Urothelium cell line (cell line): ENCODE results near the gene MAML2.
"Not testable (repeated sequence)": the region's sequence is repeated elsewhere in the genome, so short reads cannot be mapped to it uniquely, and the experiment has no call there.

ENCODE experiments used
- DNase-seq: peaks from one replicate; pipeline ENCODE4 v3.0.0; 2011; ENCODE audit warnings: low spot score, mixed read lengths
- FAIRE-seq: peaks from 2 replicates; lab custom pipeline; 2011; peaks lifted over from hg19 to GRCh38; lab: Jason Lieb, UNC

Gene MAML2

DNA sequence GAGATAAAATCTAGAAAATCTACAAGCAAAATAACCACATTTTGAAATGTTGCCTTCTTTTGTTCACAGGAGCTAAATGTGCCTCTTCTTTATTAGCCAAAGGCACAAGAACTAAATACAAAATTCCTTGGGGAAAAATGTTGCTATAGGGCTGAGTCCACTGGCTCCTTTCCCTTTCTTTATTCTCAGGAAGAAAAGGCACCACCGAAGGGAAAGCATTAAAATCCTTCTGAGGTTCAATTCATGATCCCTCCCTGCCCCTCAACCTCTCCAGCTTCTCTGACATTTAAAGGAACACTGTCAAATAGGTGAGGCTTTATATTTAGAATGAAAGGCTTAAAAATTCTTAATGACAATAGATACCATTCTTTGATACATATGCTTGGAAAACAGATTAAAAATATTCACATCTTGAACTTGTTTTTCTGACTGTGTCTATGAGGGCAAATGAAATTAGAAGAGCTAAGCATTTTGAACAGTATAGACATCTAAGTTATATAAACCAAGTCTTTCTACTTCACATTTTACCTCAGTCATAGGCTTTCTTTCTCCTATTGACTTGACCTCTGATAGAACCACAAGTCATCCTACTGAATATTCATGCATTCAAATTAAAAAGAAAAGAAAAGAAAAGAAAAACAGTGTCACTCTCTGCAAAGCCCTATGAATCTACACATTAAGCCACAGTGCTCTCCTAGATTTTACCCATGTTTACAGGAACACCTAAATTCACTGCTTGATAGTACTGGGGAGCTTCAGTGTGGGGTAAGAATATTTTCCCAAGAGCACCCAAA is 148.2 kb downstream of the MAML2 start:
- FAIRE-seq (no peak), DNase-seq (no peak)

DNA sequence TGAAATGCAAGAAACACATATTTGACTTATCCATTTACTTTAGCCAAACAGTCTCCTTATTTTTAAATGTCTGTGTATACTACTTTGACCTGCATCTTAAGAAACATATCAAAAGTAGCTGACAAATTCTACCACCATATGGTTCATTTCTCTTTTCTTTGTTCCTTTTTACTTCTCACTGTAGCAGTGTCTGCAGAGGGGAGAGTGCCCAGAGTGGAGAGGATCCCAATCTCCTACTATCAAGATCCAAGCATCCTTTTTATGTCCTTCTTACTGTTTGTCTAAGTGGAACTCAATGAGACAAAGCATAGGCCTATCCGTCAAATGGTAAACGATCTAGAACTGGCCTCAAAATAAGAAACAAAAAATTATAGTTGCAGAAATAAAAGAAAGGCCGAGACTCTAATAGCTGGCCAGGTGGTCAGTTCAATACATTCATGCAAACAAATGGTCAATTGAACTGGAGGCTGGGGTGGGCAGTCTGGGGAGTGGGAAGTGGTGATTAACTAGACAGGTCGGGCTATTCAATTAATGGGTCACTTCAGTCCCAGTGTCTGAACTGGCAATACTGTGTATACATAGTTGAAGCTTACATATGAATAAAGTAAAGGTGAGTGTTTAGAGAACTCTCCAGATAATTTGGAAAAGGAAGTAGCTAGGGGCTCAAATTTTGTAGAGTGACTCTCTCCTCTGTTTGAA is 149.1 kb downstream of the MAML2 start:
- FAIRE-seq (no peak), DNase-seq (no peak)

- DNase-seq, result no peak
- no peak for FAIRE-seq
These were observed 151.2 kb downstream of the MAML2 start for GRCh38 chr11:96191752-96192151.

DNA sequence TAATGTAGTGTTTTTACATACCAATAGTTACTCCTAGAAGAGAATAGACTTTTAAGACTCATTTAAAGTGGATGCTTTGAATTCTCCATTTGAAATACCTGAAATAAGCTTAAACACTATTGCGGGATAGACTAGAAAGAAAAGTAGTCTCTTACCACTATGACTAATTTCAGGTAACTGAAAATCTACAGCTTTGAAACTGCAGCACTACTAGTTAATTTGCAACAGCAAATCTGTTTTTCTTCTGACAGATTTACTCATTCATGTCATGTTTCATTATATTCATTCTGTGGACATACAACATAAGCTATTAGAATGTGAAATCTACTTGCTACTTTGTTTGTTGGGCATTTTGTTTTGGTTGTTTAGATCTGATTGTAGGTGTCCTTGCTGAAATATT is 153.6 kb downstream of the MAML2 start:
- FAIRE-seq (no peak), DNase-seq (no peak)

DNA sequence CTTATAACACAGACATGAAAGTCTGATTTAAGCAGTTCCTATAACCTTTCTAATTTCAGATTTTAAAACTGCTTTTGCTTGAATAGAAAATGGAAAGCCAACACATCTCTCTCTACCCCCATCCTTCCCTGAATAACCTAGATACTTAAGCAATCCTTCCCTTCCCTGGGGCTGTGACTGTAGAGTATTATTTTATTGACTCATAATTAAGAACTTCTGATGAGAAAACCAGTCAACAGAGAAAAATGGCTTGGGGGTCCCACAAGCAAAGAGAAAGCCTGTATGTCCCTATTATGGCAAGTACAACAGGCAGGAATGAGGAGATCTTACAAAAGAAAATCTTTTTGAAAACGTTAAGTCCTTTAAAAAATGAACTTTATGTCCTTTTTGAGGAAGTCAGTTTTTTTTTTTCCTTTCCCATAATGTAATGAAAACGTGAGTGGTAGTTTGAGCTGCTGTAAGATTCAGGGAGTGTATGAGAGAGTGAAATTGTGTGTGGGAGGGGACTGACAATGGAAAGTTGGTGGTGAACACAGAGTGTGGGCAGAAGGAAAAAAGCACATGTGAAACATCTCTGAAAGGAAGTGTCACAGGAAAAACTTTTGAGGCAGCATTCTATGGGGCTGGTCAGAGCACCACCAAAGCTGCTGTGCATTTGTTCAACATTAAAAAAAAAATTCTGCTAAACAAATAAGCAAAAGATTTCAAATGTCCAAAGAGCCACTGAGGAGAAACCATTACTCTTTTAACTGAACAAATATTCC is 154.6 kb downstream of the MAML2 start:
- no peak for DNase-seq
- no peak for FAIRE-seq

DNA sequence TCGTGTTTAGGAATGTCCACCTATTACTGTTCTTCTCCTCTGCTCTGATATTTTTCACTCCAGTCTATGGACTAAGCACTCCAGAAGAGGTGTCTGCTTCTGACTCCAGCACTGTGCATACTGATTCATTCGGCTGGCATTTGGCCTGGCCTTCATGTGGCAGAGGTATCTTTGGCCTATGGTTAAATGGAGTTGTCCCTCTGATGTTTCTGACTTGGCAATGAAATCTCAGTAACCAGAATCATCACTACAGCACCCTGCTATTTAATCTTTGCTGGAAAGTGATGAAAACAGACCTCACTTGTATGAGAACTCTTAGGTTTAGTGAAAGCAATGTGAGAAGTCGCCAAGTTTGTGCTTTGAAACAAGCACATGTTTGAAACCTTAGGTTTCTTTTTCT is 155.2 kb downstream of the MAML2 start:
- no peak for FAIRE-seq
- peak; percentile 55 for DNase-seq

GRCh38 chr11:96186806-96187205 is 156.2 kb downstream of the MAML2 start:
- no peak for DNase-seq
- no peak for FAIRE-seq

DNA sequence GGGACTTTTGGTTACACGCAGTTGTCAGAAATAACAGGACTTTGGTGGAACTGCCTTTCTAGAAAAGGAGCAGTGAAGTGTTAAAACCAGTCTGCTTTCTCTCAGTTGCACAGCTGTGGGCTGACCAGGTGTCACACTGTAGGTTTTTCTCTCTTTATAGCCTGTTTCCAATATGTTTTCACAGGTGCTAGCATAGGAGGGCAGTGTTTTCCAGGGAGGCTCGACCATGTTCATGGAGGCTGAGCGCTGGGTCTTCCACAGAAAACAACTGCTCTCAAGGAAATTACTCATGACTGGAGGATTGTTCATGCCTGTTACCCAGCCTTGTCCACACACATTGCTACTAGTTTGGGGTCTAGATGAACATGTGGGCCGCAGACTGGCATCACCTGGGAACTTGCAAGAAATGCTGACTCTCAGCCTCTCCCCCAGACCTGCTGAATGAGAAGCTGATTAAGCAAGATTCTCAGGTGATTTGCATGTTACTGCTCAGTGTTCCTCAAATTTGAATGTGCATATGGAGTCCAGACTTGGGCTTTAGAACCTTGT is 157.7 kb downstream of the MAML2 start:
- DNase-seq (no peak), FAIRE-seq (no peak)

DNA sequence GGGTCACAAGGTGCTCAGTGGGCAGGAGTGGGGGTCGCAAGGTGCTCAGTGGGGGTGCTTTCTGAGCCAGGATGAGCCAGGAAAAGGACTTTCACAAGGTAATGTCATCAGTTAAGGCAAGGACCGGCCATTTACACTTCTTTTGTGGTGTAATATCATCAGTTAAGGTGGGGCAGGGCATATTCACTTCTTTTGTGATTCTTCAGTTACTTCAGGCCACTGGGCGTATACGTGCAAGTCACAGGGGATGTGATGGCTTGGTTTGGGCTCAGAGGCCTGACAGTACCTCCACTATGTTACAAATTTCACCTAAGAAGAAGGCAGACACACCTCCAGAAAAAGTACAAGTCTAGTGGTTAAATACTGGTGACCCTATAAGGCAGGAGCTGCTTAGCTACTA is 162.1 kb downstream of the MAML2 start:
- not testable (repeated sequence) for FAIRE-seq, DNase-seq

GRCh38 chr11:96180341-96180740 is 162.7 kb downstream of the MAML2 start:
- no peak for DNase-seq
- no peak for FAIRE-seq

GRCh38 chr11:96179905-96180304 is 163.1 kb downstream of the MAML2 start:
- FAIRE-seq (no peak), DNase-seq (no peak)

DNA sequence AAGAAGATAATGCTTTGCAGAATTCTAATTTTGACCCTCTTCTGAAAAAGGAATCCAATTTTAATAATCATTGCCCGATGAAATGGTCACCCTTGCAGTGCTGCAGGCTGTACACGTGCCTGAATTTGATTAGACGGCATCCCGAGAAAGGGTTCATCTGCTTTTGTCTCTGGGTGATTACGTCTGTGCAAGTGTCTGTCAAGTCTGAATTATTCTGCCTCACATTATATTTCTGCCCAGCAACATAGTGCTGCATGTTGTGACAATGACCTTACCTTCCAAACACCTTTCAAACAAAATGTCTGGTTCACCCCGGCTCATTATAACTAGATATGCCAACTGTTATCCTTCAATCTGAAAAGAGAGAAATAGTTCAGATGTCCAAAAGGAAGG is 164.1 kb downstream of the MAML2 start:
- DNase-seq, result no peak
- no peak for FAIRE-seq

- no peak for FAIRE-seq
- DNase-seq, result no peak
These were observed 164.7 kb downstream of the MAML2 start for GRCh38 chr11:96178049-96178886.

- no peak for FAIRE-seq
- DNase-seq, result no peak
These were observed 165.8 kb downstream of the MAML2 start for GRCh38 chr11:96177146-96177545.

DNA sequence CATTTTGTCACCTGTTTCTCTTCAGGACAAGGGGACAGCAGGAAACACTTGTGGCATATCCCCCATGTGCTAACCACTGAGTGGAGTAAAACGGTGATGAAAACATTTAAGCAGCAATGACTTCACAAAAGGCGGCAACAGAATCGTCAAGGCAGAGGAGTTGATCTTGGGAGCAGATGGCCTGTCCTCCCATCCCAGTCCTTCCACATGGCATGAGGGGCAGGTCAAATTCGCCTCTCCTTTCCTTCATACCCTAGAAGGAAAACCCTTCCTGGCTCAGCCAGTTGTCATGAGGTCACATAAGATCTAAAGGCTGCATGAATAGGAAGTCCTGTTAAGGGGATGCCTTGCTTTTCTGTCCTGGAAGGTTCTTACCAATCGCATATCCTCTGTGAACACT is 169.1 kb downstream of the MAML2 start:
- DNase-seq, result no peak
- no peak for FAIRE-seq

DNA sequence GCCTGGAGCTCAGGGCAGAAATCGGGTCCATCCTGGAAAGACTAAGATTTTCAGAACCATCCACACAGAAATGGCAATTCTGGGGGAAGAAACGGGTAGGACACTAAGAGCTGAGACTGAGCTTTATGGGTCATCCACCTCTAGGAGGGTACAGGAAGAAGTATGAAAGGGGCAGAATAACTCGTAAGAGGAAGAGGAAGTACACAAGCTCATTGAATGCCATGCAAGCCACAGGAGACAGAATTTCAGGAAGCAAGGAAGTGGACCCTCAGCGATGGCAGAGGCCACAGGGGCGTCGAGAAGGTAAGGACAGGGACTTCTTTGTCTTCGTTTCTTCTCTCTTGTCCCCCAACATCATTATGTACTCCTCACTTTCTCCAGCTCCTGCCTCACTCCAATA is 169.6 kb downstream of the MAML2 start:
- FAIRE-seq (no peak), DNase-seq (no peak)

DNA sequence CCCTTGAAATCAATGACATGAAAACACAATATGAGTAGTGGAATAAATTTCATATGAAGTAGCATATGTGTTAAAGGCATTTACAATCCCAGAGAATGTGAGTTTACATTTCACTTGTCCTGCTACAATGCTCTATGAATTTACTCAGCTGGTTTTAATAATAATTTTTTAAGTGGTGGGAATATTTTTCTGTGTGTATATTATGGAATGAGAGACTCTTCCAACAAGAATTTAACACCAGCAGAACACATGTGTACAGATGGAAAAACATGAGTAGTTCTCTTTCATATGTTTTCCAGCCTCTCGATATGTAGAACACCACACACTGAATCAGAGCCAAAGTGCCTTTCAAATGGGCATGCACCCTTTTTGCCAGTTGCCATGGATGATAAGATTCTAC is 170.4 kb downstream of the MAML2 start:
- FAIRE-seq (no peak), DNase-seq (no peak)

DNA sequence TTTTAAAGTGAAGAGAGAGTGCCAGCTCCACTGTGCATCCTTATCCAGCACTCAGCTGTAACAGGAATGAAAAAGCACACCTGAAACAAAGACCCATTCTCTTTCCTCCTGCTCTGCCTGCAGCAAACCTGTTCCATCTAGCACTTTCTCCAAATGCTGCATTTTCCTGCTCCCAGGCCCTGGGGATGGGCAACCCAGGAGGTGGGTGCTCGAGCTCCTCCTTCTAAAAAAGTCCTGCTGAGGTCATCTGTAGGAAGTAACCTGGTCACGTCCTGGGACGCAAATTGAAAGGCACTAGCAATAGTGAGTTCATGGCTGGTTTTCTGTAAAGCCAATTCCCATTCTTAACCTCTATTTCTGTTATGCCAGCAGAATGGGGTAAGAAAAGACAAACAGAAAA is 173.7 kb downstream of the MAML2 start:
- no peak for DNase-seq
- FAIRE-seq, result no peak

GRCh38 chr11:96168623-96169022 is 174.4 kb downstream of the MAML2 start:
- DNase-seq (peak; percentile 52), FAIRE-seq (no peak)

- DNase-seq (no peak), FAIRE-seq (no peak)
These were observed 175.2 kb downstream of the MAML2 start for GRCh38 chr11:96167787-96168186.
